ENCODE measurements around the gene IKZF3. TPM values are rescaled to one million over a fixed set of nuclear protein-coding genes. Genes with fewer than 3 reads are reported as not detected.

IKZF3 gene
- total and polyA plus RNA-seq, 10 of the 15 experiments (the other 5 are each of a cell fraction or from before 2014, with no cell fraction given) = 5.5 to 98.2 (median 47.6) TPM

GRCh38 chr17:39754161-39754957, 109.8 kb downstream of the IKZF3 start (continued):
- TF ChIP-seq PKNOX1 (IDR thresholded peaks at IDR 0.05) (no peak; the same call in 1 of the 2 replicates), GABPA (IDR thresholded peaks at IDR 0.05; ENCODE audit: low read depth) (no peak), POLR2AphosphoS5 (IDR thresholded peaks at IDR 0.05; ENCODE audit: low read length) (peak; percentile 9; the same call in 1 of the 2 replicates), SP1 (IDR thresholded peaks at IDR 0.05; ENCODE audit: low read depth, low read length) (peak; percentile 22), PBX3 (IDR thresholded peaks at IDR 0.05; ENCODE audit: insufficient replicate concordance, low read depth, low read length) (no peak), RAD21 (IDR thresholded peaks at IDR 0.05; ENCODE audit: insufficient read depth, low read depth, low read length) (peak; percentile 80), USF1 (IDR thresholded peaks at IDR 0.05; ENCODE audit: borderline replicate concordance, extremely low read length, insufficient read depth, low read depth, low read length) (no peak), NFIC (IDR thresholded peaks at IDR 0.05; ENCODE audit: low read depth, low read length) (peak; percentile 79), ZNF274 (IDR thresholded peaks at IDR 0.05; ENCODE audit: insufficient read depth, insufficient read length) (no peak), BRCA1 (IDR thresholded peaks at IDR 0.05; ENCODE audit: low read depth, low read length) (no peak), ZZZ3 (IDR thresholded peaks at IDR 0.05; ENCODE audit: control insufficient read depth, insufficient read length, low read depth) (no peak), ATF2 (IDR thresholded peaks at IDR 0.05; ENCODE audit: low read length) (peak; percentile 65; the same call in 1 of the 2 replicates), MYB (IDR thresholded peaks at IDR 0.05; ENCODE audit: borderline replicate concordance, low read depth, low read length) (no peak), RFX5 (IDR thresholded peaks at IDR 0.05; ENCODE audit: low read depth, low read length) (no peak), NFYB (IDR thresholded peaks at IDR 0.05; ENCODE audit: insufficient read depth, low read depth, low read length) (peak; percentile 69; the same call in 1 of the 2 replicates), EZH2 (IDR thresholded peaks at IDR 0.05; ENCODE audit: borderline replicate concordance, control insufficient read depth, low read depth, low read length) (no peak), PAX8 (IDR thresholded peaks at IDR 0.05) (no peak)
- TF ChIP-seq, protein P1, sequence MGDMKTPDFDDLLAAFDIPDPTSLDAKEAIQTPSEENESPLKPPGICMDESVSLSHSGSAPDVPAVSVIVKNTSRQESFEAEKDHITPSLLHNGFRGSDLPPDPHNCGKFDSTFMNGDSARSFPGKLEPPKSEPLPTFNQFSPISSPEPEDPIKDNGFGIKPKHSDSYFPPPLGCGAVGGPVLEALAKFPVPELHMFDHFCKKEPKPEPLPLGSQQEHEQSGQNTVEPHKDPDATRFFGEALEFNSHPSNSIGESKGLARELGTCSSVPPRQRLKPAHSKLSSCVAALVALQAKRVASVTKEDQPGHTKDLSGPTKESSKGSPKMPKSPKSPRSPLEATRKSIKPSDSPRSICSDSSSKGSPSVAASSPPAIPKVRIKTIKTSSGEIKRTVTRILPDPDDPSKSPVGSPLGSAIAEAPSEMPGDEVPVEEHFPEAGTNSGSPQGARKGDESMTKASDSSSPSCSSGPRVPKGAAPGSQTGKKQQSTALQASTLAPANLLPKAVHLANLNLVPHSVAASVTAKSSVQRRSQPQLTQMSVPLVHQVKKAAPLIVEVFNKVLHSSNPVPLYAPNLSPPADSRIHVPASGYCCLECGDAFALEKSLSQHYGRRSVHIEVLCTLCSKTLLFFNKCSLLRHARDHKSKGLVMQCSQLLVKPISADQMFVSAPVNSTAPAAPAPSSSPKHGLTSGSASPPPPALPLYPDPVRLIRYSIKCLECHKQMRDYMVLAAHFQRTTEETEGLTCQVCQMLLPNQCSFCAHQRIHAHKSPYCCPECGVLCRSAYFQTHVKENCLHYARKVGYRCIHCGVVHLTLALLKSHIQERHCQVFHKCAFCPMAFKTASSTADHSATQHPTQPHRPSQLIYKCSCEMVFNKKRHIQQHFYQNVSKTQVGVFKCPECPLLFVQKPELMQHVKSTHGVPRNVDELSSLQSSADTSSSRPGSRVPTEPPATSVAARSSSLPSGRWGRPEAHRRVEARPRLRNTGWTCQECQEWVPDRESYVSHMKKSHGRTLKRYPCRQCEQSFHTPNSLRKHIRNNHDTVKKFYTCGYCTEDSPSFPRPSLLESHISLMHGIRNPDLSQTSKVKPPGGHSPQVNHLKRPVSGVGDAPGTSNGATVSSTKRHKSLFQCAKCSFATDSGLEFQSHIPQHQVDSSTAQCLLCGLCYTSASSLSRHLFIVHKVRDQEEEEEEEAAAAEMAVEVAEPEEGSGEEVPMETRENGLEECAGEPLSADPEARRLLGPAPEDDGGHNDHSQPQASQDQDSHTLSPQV (IDR thresholded peaks at IDR 0.05) = peak; percentile 90
